Astrocyte (in vitro differentiated cells and primary cell): ENCODE measurements around the gene PPP4C.

Experiments used
- CTCF ChIP-seq: IDR thresholded peaks from 2 replicates; pipeline ENCODE4 v1.5.1; 2011; ENCODE audit warnings: low read depth, mild to moderate bottlenecking, inconsistent platforms, low read length, moderate library complexity; ENCODE audit not compliant: insufficient read depth
- EZH2 ChIP-seq: IDR thresholded peaks from 2 replicates; pipeline ENCODE4 v1.6.1; 2012; ENCODE audit warnings: mild to moderate bottlenecking, low read length, inconsistent platforms; ENCODE audit not compliant: insufficient read depth

DNA sequence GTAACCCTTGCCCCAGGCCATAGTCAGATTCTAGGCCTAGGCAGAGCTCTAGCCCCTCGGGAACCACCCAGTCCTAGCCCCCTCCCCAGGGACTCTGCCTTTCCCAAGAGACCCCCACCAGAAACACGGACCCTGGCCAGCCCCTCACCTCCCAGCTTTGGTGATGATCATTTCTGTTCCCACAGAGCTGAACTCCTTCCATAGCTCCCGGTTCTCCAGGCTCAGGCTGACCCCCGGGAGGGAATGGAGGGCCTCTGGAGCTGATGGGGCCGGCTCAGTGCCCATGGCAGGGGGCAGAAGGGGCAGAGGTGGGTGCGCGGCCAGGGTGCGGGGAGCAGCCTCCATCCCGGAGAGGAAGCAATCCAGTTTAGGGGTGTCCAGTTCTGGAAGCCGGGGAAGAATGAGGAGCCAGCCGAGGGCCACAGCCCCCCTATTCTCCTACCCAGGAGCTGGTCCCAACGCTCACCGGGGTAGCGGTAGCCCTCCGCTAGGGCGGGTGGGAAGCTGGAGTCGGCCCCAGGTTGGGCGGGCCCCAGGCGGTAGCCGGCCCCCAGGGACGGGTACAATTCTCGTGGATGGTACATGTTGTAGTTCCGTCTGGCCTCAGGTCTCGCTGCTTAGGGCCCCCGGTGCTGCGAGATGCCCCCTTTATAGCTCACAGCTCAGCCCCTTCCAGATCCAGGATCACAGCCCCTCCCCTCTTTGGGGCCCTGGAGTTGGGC lies 15.0 kb downstream of the PPP4C start:
- TF ChIP-seq CTCF (no peak), EZH2 (no peak)
